DND-41 (cell line): ENCODE results near the gene MARK2.

Experiments used
- CTCF ChIP-seq: IDR thresholded peaks from 2 replicates; pipeline ENCODE4 v1.5.1; 2012; ENCODE audit warnings: borderline replicate concordance, low read length, moderate library complexity, mild to moderate bottlenecking; ENCODE audit not compliant: poor library complexity, severe bottlenecking; ENCODE audit errors: extremely low read depth
- EZH2 ChIP-seq: IDR thresholded peaks from 3 replicates; pipeline ENCODE4 v1.6.1; 2012; ENCODE audit warnings: borderline replicate concordance, low read depth, mild to moderate bottlenecking, moderate library complexity, low read length, inconsistent platforms; ENCODE audit not compliant: severe bottlenecking

GRCh38 chr11:63937713-63938478 is 99.0 kb downstream of the MARK2 start:
- TF ChIP-seq CTCF (no peak), EZH2 (no peak)
